SK-N-SH (cell line): ENCODE data around the gene BIRC3. TPM values are rescaled to one million over a fixed set of nuclear protein-coding genes. Genes with fewer than 3 reads are reported as not detected.

ENCODE experiments used
- CTCF ChIA-PET: fragments of 300-600, 350-600 bp; formaldehyde crosslinking; extraction: SDS; loops from one replicate; lab custom pipeline; 2021; lab: Yijun Ruan, JAX
- POLR2A ChIA-PET: fragments of 350-600 bp; sonication (Branson Sonifier 250); formaldehyde crosslinking; extraction: SDS; loops from one replicate; lab custom pipeline; 2020; ENCODE audit warnings: antibody characterized with exemption, inconsistent platforms; lab: Yijun Ruan, JAX
- DNase-seq: peaks from one replicate; pipeline ENCODE4 v3.0.0; 2012
- H2AFZ ChIP-seq: fragments of 200-600 bp; sonication (generic); 2 replicates; pipeline ENCODE4 v1.8.1; 2016; ENCODE audit warnings: antibody characterized with exemption, mild to moderate bottlenecking, low read depth
- H3F3A ChIP-seq: fragments of 200-600 bp; sonication (generic); replicated peaks from 2 replicates; pipeline ENCODE3; 2016; ENCODE audit warnings: antibody characterized with exemption, mild to moderate bottlenecking; ENCODE audit not compliant: insufficient read depth
- H3K27ac ChIP-seq, 2 experiments: fragments of 200-500 bp in 1 of 2; fragments of 200-600 bp in 1 of 2; sonication (Bioruptor generic) in 1 of 2; sonication (generic), shearing (Covaris generic) in 1 of 2; 2 replicates each; pipeline versions ENCODE4 v1.5.1 to v1.6.1; 2014 to 2016; ENCODE audit warnings: low read depth in 2 of 2, inconsistent platforms in 1 of 2, low read length in 1 of 2, mild to moderate bottlenecking in 1 of 2, mixed read lengths in 1 of 2
- H3K27me3 ChIP-seq: fragments of 200-600 bp; sonication (generic), shearing (Covaris generic); 2 replicates; pipeline ENCODE4 v1.6.1; 2016; ENCODE audit warnings: mixed run types; ENCODE audit not compliant: insufficient read depth
- H3K36me3 ChIP-seq, 2 experiments: fragments of 200-500 bp in 1 of 2; fragments of 200-600 bp in 1 of 2; sonication (Bioruptor generic) in 1 of 2; sonication (generic) in 1 of 2; replicated peaks in 1 of 2; 2 replicates each; pipeline versions ENCODE3 to v1.5.1; 2014 to 2016; ENCODE audit warnings: low read length in 1 of 2, mild to moderate bottlenecking in 1 of 2; ENCODE audit not compliant: insufficient read depth in 2 of 2, control insufficient read depth in 1 of 2
- H3K4me1 ChIP-seq, 2 experiments: fragments of 200-500 bp in 1 of 2; fragments of 200-600 bp in 1 of 2; sonication (Bioruptor generic) in 1 of 2; sonication (generic), shearing (Covaris generic) in 1 of 2; 2 replicates each; pipeline versions ENCODE4 v1.5.1 to v1.6.1; 2014 to 2016; ENCODE audit warnings: low read depth in 1 of 2, low read length in 1 of 2, mixed run types in 1 of 2; ENCODE audit not compliant: insufficient read depth in 2 of 2, control insufficient read depth in 1 of 2
- H3K4me2 ChIP-seq: fragments of 200-600 bp; sonication (generic), shearing (Covaris generic); 2 replicates; pipeline ENCODE4 v1.6.1; 2017; ENCODE audit warnings: mixed run types
- H3K4me3 ChIP-seq, 2 experiments: fragments of 200-500 bp in 1 of 2; fragments of 200-600 bp in 1 of 2; sonication (Bioruptor generic) in 1 of 2; sonication (generic), shearing (Covaris generic) in 1 of 2; 2 replicates each; pipeline versions ENCODE4 v1.5.1 to v1.8.1; 2014 to 2016; ENCODE audit warnings: low read depth in 2 of 2, inconsistent platforms in 1 of 2, low read length in 1 of 2, mild to moderate bottlenecking in 1 of 2, mixed read lengths in 1 of 2, moderate library complexity in 1 of 2
- H3K79me2 ChIP-seq: fragments of 200-600 bp; sonication (generic); 2 replicates; pipeline ENCODE4 v1.8.1; 2017; ENCODE audit warnings: mild to moderate bottlenecking; ENCODE audit not compliant: insufficient read depth
- H3K9ac ChIP-seq: fragments of 200-600 bp; sonication (generic); 2 replicates; pipeline ENCODE4 v1.6.1; 2017; ENCODE audit warnings: mixed run types
- H3K9me2 ChIP-seq: fragments of 200-600 bp; sonication (generic); 2 replicates; pipeline ENCODE4 v1.6.1; 2017; ENCODE audit warnings: mixed run types
- H3K9me3 ChIP-seq: fragments of 200-600 bp; sonication (generic); 2 replicates; pipeline ENCODE4 v1.6.1; 2017; ENCODE audit warnings: mixed run types, mild to moderate bottlenecking, moderate library complexity
- H4K20me1 ChIP-seq: fragments of 200-600 bp; sonication (generic); 2 replicates; pipeline ENCODE4 v1.6.1; 2017; ENCODE audit warnings: mild to moderate bottlenecking, mixed run types; ENCODE audit not compliant: insufficient read depth
- CHD2 ChIP-seq: fragments of 150-350 bp; IDR thresholded peaks from 2 replicates; pipeline ENCODE4 v1.6.1; 2018; ENCODE audit warnings: low read length; ENCODE audit not compliant: partially characterized antibody
- ELF1 ChIP-seq: IDR thresholded peaks from 2 replicates; pipeline ENCODE4 v1.4.0; 2012
- EP300 ChIP-seq, 2 experiments: IDR thresholded peaks; 2 replicates each; pipeline versions ENCODE4 v1.4.0 to v1.6.1; 2012; ENCODE audit warnings: borderline replicate concordance in 1 of 2, low read depth in 1 of 2, low read length in 1 of 2
- FOXM1 ChIP-seq: IDR thresholded peaks from 2 replicates; pipeline ENCODE4 v1.4.0; 2012; ENCODE audit warnings: low read depth, mild to moderate bottlenecking
- JUND ChIP-seq: IDR thresholded peaks from 2 replicates; pipeline ENCODE4 v1.4.0; 2012
- MXI1 ChIP-seq: IDR thresholded peaks from 2 replicates; pipeline ENCODE4 v1.6.1; 2012; ENCODE audit warnings: mild to moderate bottlenecking, low read depth, low read length, improper control_type of control experiment
- NRF1 ChIP-seq: IDR thresholded peaks from 2 replicates; pipeline ENCODE4 v1.6.1; 2012; ENCODE audit warnings: low read depth, mild to moderate bottlenecking, low read length
- RAD21 ChIP-seq: IDR thresholded peaks from 2 replicates; pipeline ENCODE4 v1.6.1; 2012; ENCODE audit warnings: mild to moderate bottlenecking, low read length
- RCOR1 ChIP-seq: fragments of 150-350 bp; IDR thresholded peaks from 2 replicates; pipeline ENCODE4 v1.6.1; 2017; ENCODE audit warnings: antibody characterized with exemption, low read length
- SMC3 ChIP-seq: IDR thresholded peaks from 2 replicates; pipeline ENCODE4 v1.6.1; 2012; ENCODE audit warnings: low read depth, low read length, improper control_type of control experiment
- TAF1 ChIP-seq: IDR thresholded peaks from 2 replicates; pipeline ENCODE4 v1.6.1; 2012; ENCODE audit warnings: low read depth, mild to moderate bottlenecking, low read length, moderate library complexity, borderline replicate concordance
- TEAD4 ChIP-seq: IDR thresholded peaks from 2 replicates; pipeline ENCODE4 v1.4.0; 2012; ENCODE audit warnings: mild to moderate bottlenecking, borderline replicate concordance; ENCODE audit not compliant: insufficient read depth
- YY1 ChIP-seq: IDR thresholded peaks from 2 replicates; pipeline ENCODE4 v1.4.0; 2012; ENCODE audit warnings: low read depth, mild to moderate bottlenecking
- WGBS: methylation state at CpG from one replicate; pipeline ENCODE4 v1.1.6; 2017; ENCODE audit warnings: low lambda C conversion rate; 5-methylcytosine and 5-hydroxymethylcytosine counted together
- polyA plus RNA-seq, 3 experiments: library from polyadenylated mRNA; depleted of rRNA; stranded (reverse); fragments of >200 nt; gene quantifications; 2 replicates each; pipeline ENCODE4 v1.2.3, GENCODE V29; 2012
- TF ChIP-seq, protein P1 (sequence below): IDR thresholded peaks from 2 replicates; pipeline ENCODE4 v1.4.0; 2012; ENCODE audit warnings: low read depth, borderline replicate concordance
- TF ChIP-seq, protein P2 (sequence below): IDR thresholded peaks from 2 replicates; pipeline ENCODE4 v1.6.1; 2012; ENCODE audit warnings: mild to moderate bottlenecking, low read depth, low read length, moderate library complexity
- TF ChIP-seq, protein P3 (sequence below): fragments of 200-600 bp; sonication (generic); IDR thresholded peaks from 2 replicates; pipeline ENCODE4 v1.6.1; 2017; ENCODE audit warnings: antibody characterized with exemption, mild to moderate bottlenecking, moderate library complexity
- TF ChIP-seq, protein P4 (sequence below): fragments of 150-350 bp; IDR thresholded peaks from 2 replicates; pipeline ENCODE4 v1.6.1; 2016; ENCODE audit warnings: mild to moderate bottlenecking, low read depth, low read length
- TF ChIP-seq, protein P5 (sequence below): IDR thresholded peaks from 2 replicates; pipeline ENCODE4; 2012

The BIRC3 gene
- polyA plus RNA-seq, 1 of the 3 experiments (the other 2 are of a cell fraction): 0.46 TPM

DNA sequence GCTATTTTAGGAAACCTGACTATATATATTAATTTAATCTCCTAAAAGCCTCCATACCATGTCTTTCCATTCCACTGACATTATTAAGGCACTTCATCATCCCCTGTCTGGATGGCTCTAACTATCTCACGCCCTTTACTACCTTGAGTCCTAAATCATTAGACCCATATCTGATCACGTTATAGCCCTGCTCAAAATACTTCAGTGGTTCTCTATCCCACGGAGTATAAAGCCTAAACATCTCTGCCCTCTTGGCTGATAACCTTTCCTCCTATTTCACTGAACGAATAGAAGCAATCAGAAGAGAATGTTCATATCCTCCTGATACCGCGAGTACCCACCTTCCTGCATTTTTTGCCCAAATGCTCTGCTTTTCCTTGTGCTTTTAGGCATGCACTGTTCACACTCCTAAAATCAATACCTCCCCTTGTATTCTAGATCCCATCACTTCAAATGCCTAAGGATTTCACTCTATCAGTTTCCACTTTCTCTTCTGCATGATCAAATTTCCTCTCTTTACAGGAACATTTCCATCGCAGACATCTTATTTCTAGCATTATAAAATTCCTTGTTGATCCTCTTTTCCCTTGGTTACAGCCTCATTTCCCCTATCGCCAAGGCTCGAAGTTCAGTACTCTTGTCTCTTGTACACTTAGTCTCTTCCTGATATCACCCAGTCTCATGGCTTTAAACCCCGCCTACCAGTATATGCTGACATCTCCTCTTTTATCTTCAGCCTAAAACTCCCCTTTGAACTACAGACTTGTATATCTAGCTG is 45.0 kb upstream of the BIRC3 start (continued):
- TF ChIP-seq, protein P1, sequence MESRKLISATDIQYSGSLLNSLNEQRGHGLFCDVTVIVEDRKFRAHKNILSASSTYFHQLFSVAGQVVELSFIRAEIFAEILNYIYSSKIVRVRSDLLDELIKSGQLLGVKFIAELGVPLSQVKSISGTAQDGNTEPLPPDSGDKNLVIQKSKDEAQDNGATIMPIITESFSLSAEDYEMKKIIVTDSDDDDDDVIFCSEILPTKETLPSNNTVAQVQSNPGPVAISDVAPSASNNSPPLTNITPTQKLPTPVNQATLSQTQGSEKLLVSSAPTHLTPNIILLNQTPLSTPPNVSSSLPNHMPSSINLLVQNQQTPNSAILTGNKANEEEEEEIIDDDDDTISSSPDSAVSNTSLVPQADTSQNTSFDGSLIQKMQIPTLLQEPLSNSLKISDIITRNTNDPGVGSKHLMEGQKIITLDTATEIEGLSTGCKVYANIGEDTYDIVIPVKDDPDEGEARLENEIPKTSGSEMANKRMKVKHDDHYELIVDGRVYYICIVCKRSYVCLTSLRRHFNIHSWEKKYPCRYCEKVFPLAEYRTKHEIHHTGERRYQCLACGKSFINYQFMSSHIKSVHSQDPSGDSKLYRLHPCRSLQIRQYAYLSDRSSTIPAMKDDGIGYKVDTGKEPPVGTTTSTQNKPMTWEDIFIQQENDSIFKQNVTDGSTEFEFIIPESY: no peak
- TF ChIP-seq YY1 (no peak), EP300 (IDR thresholded peaks at IDR 0.05; ENCODE audit: borderline replicate concordance in 1 of 2, low read depth in 1 of 2, low read length in 1 of 2) (no peak), TAF1 (no peak)
- TF ChIP-seq, protein P2, sequence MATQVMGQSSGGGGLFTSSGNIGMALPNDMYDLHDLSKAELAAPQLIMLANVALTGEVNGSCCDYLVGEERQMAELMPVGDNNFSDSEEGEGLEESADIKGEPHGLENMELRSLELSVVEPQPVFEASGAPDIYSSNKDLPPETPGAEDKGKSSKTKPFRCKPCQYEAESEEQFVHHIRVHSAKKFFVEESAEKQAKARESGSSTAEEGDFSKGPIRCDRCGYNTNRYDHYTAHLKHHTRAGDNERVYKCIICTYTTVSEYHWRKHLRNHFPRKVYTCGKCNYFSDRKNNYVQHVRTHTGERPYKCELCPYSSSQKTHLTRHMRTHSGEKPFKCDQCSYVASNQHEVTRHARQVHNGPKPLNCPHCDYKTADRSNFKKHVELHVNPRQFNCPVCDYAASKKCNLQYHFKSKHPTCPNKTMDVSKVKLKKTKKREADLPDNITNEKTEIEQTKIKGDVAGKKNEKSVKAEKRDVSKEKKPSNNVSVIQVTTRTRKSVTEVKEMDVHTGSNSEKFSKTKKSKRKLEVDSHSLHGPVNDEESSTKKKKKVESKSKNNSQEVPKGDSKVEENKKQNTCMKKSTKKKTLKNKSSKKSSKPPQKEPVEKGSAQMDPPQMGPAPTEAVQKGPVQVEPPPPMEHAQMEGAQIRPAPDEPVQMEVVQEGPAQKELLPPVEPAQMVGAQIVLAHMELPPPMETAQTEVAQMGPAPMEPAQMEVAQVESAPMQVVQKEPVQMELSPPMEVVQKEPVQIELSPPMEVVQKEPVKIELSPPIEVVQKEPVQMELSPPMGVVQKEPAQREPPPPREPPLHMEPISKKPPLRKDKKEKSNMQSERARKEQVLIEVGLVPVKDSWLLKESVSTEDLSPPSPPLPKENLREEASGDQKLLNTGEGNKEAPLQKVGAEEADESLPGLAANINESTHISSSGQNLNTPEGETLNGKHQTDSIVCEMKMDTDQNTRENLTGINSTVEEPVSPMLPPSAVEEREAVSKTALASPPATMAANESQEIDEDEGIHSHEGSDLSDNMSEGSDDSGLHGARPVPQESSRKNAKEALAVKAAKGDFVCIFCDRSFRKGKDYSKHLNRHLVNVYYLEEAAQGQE: no peak
- TF ChIP-seq, protein P3, sequence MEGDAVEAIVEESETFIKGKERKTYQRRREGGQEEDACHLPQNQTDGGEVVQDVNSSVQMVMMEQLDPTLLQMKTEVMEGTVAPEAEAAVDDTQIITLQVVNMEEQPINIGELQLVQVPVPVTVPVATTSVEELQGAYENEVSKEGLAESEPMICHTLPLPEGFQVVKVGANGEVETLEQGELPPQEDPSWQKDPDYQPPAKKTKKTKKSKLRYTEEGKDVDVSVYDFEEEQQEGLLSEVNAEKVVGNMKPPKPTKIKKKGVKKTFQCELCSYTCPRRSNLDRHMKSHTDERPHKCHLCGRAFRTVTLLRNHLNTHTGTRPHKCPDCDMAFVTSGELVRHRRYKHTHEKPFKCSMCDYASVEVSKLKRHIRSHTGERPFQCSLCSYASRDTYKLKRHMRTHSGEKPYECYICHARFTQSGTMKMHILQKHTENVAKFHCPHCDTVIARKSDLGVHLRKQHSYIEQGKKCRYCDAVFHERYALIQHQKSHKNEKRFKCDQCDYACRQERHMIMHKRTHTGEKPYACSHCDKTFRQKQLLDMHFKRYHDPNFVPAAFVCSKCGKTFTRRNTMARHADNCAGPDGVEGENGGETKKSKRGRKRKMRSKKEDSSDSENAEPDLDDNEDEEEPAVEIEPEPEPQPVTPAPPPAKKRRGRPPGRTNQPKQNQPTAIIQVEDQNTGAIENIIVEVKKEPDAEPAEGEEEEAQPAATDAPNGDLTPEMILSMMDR: no peak

DNA sequence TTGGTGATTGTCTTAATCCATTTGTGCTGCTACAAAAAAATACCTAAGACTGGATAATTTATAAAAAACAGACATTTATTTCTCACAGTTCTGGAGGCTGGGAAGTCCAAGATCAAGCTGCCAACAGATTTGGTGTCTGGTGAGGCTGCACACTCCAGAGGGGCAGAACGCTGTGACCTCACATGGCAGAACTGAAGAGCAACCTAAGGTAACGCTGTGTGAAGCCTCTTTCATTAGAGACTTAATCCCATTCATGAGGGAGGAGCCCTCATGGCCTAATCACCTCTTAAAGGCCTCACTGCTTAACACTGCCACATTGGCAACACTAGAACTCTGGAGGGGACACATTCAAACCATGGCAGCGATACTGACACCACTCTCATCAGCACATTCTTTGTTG is 42.7 kb upstream of the BIRC3 start:
- Histone ChIP-seq H3K9me2 (no peaks in the 10 kb centered on the region), H4K20me1 (no peaks in the 10 kb centered on the region), H3K27ac (no peak overlapping the region), H3K4me1 (peaks cover 9 to 29% of the 10 kb centered on the region in 2 experiments; a peak in 3 of 4 replicates), H3F3A (peaks cover 13% of the 10 kb centered on the region), H3K9ac (no peak overlapping the region), H3K4me3 (no peak overlapping the region), H2AFZ (no peak overlapping the region), H3K4me2 (no peak overlapping the region), H3K79me2 (no peaks in the 10 kb centered on the region), H3K27me3 (no peaks in the 10 kb centered on the region), H3K9me3 (no peaks in the 10 kb centered on the region), H3K36me3 (no peaks in the 10 kb centered on the region)
- ChIA-PET CTCF (no interaction called here), POLR2A (no interaction called here)
- DNase-seq: no peak
- WGBS: 93% methylated on average over 2 of the region's 3 CpGs
- TF ChIP-seq CHD2 (no peak), ELF1 (no peak), JUND (no peak), FOXM1 (no peak), TEAD4 (no peak), RAD21 (no peak), NRF1 (no peak), EP300 (IDR thresholded peaks at IDR 0.05; ENCODE audit: borderline replicate concordance in 1 of 2, low read depth in 1 of 2, low read length in 1 of 2) (no peak), RCOR1 (no peak), SMC3 (no peak), MXI1 (no peak), TAF1 (no peak)
- TF ChIP-seq, protein P4, sequence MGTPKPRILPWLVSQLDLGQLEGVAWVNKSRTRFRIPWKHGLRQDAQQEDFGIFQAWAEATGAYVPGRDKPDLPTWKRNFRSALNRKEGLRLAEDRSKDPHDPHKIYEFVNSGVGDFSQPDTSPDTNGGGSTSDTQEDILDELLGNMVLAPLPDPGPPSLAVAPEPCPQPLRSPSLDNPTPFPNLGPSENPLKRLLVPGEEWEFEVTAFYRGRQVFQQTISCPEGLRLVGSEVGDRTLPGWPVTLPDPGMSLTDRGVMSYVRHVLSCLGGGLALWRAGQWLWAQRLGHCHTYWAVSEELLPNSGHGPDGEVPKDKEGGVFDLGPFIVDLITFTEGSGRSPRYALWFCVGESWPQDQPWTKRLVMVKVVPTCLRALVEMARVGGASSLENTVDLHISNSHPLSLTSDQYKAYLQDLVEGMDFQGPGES: no peak
- TF ChIP-seq, protein P5, sequence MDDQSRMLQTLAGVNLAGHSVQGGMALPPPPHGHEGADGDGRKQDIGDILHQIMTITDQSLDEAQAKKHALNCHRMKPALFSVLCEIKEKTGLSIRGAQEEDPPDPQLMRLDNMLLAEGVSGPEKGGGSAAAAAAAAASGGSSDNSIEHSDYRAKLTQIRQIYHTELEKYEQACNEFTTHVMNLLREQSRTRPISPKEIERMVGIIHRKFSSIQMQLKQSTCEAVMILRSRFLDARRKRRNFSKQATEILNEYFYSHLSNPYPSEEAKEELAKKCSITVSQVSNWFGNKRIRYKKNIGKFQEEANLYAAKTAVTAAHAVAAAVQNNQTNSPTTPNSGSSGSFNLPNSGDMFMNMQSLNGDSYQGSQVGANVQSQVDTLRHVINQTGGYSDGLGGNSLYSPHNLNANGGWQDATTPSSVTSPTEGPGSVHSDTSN: no peak
